Thyroid gland (tissue), 4 donors: ENCODE results near the gene CXorf38. TPM values are rescaled to one million over a fixed set of nuclear protein-coding genes. Genes with fewer than 3 reads are reported as not detected.

ENCODE experiments used
- DNase-seq, 2 donors: peaks; one replicate each; pipeline ENCODE4 v3.0.0-alpha.2; 2019
- H3K27ac ChIP-seq, 3 donors: fragments of 200-600 bp; sonication (generic); 1 replicate in 2 of 3; 2 replicates in 1 of 3; pipeline ENCODE4 v1.5.1; 2016 to 2019; ENCODE audit warnings: mild to moderate bottlenecking in 1 of 3, moderate library complexity in 1 of 3
- H3K27me3 ChIP-seq: fragments of 200-600 bp; sonication (generic); one replicate; pipeline ENCODE4 v1.5.1; 2019
- H3K36me3 ChIP-seq, 2 donors: fragments of 200-600 bp; sonication (generic); one replicate each; pipeline ENCODE4 v1.5.1; 2016 to 2019
- H3K4me1 ChIP-seq, 2 donors: fragments of 200-600 bp; sonication (generic); one replicate each; pipeline ENCODE4 v1.5.1; 2017 to 2019
- H3K4me3 ChIP-seq, 3 donors: fragments of 200-600 bp; sonication (generic); replicated peaks in 1 of 3; 1 replicate in 2 of 3; 2 replicates in 1 of 3; pipeline ENCODE4 v1.5.1; 2016; ENCODE audit warnings: mild to moderate bottlenecking in 1 of 3
- H3K9me3 ChIP-seq: fragments of 200-600 bp; sonication (generic); one replicate; pipeline ENCODE4 v1.5.1; 2017
- CTCF ChIP-seq, 6 experiments: fragments of 200-600 bp in 3 of 6; fragments of 450-650 bp in 3 of 6; sonication (generic) in 3 of 6; IDR thresholded peaks; one replicate each; pipeline ENCODE4 v1.5.1; 2016 to 2019; ENCODE audit warnings: antibody characterized with exemption in 6 of 6, mild to moderate bottlenecking in 2 of 6, inconsistent platforms in 1 of 6, moderate library complexity in 1 of 6
- POLR2A ChIP-seq, 2 donors: fragments of 450-650 bp; IDR thresholded peaks; one replicate each; pipeline ENCODE4 v1.6.1; 2017; ENCODE audit warnings: antibody characterized with exemption in 2 of 2, mild to moderate bottlenecking in 2 of 2, moderate library complexity in 1 of 2
- WGBS, 2 donors: methylation state at CpG; one replicate each; pipeline ENCODE4 v1.1.5; 2017; 5-methylcytosine and 5-hydroxymethylcytosine counted together
- intact Hi-C: fragments of 100-400 bp; cut with DNase I; formaldehyde crosslinking; loops from one replicate; pipeline ENCODE4 v1.15.1; 2023
- total RNA-seq, 4 donors: library from RNA; depleted of rRNA; stranded (reverse); fragments of >200 nt; gene quantifications; one replicate each; pipeline ENCODE4 v1.2.3, GENCODE V29; 2016

CXorf38 gene
- total RNA-seq, 4 donors from 2014 or later, result 29.7 to 49.1 (median 42.2) TPM

GRCh38 chrX:40663078-40663740, 15.8 kb upstream of the CXorf38 start:
- Histone ChIP-seq H3K27ac (peak overlapping the region; percentile 45 to 74 (median 54)), H3K9me3 (no peaks in the 10 kb centered on the region), H3K4me3 (no peak overlapping the region), H3K4me1 (peaks cover 0 to 3% of the 10 kb centered on the region in 2 donors), H3K36me3 (peaks cover 0 to 3% of the 10 kb centered on the region in 2 donors), H3K27me3 (no peaks in the 10 kb centered on the region)
- DNase-seq, result peak; percentile 10 to 22
- intact Hi-C loops, result no loop called here
- 68 to 74% methylated on average over 3 of the region's 3 CpGs for WGBS, 2 donors
- TF ChIP-seq CTCF (IDR thresholded peaks at IDR 0.05) (no peak), POLR2A (IDR thresholded peaks at IDR 0.05) (no peak)

- peaks cover 0 to 3% of the 10 kb centered on the region in 2 donors for H3K4me1 ChIP-seq
- 91 to 94% methylated on average over 2 of the region's 2 CpGs for WGBS, 2 donors
- H3K27ac ChIP-seq, result no peak overlapping the region
- H3K27me3 ChIP-seq, result no peaks in the 10 kb centered on the region
- no peak overlapping the region for H3K4me3 ChIP-seq
- intact Hi-C loops, result no loop called here
- no peak for TF ChIP-seq POLR2A (IDR thresholded peaks at IDR 0.05)
- no peak for TF ChIP-seq CTCF (IDR thresholded peaks at IDR 0.05)
- no peak for DNase-seq
- no peaks in the 10 kb centered on the region for H3K9me3 ChIP-seq
- H3K36me3 ChIP-seq, result peaks cover 0 to 3% of the 10 kb centered on the region in 2 donors
These were observed 14.1 kb upstream of the CXorf38 start for GRCh38 chrX:40661489-40661888.

GRCh38 chrX:40660381-40660780, 13.0 kb upstream of the CXorf38 start:
- H3K27ac ChIP-seq, result no peak overlapping the region
- WGBS, 2 donors, result 89 to 99% methylated on average over 5 of the region's 5 CpGs
- DNase-seq, result no peak
- TF ChIP-seq POLR2A (IDR thresholded peaks at IDR 0.05) (no peak), CTCF (IDR thresholded peaks at IDR 0.05) (no peak)
- H3K9me3 ChIP-seq, result no peaks in the 10 kb centered on the region
- peaks cover 0 to 3% of the 10 kb centered on the region in 2 donors for H3K36me3 ChIP-seq
- H3K4me3 ChIP-seq, result no peak overlapping the region
- intact Hi-C loops, result no loop called here
- peaks cover 0 to 3% of the 10 kb centered on the region in 2 donors for H3K4me1 ChIP-seq
- H3K27me3 ChIP-seq, result no peaks in the 10 kb centered on the region

GRCh38 chrX:40653535-40653934, 6.2 kb upstream of the CXorf38 start:
- Histone ChIP-seq H3K4me1 (no peaks in the 10 kb centered on the region), H3K4me3 (no peak overlapping the region), H3K9me3 (no peaks in the 10 kb centered on the region), H3K27me3 (no peaks in the 10 kb centered on the region), H3K36me3 (no peaks in the 10 kb centered on the region), H3K27ac (peak overlapping the region in 2 of 3 donors; percentile 10 to 44)
- 26 to 29% methylated on average over 2 of the region's 2 CpGs for WGBS, 2 donors
- no peak for TF ChIP-seq POLR2A (IDR thresholded peaks at IDR 0.05)
- TF ChIP-seq CTCF (IDR thresholded peaks at IDR 0.05), result no peak
- intact Hi-C loops, result loop anchor here (10.0 kb wide), 2 partner anchors 141 to 461 kb away; no protein-coding TSS in a partner anchor
- no peak for DNase-seq

GRCh38 chrX:40652664-40653063, 5.3 kb upstream of the CXorf38 start:
- intact Hi-C loops, result loop anchor here (10.0 kb wide), 2 partner anchors 142 to 462 kb away; no protein-coding TSS in a partner anchor
- Histone ChIP-seq H3K36me3 (no peaks in the 10 kb centered on the region), H3K9me3 (no peaks in the 10 kb centered on the region), H3K4me3 (no peak overlapping the region), H3K27ac (no peak overlapping the region), H3K27me3 (no peaks in the 10 kb centered on the region), H3K4me1 (peaks cover 0 to 5% of the 10 kb centered on the region in 2 donors)
- TF ChIP-seq CTCF (IDR thresholded peaks at IDR 0.05), result no peak
- no peak for TF ChIP-seq POLR2A (IDR thresholded peaks at IDR 0.05)
- WGBS, 2 donors, result 72 to 94% methylated on average over 1 of the region's 1 CpG
- DNase-seq, result no peak
